ENCODE data around the gene SLC2A9.

SLC2A9 gene

GRCh38 chr4:9895333-9895705 is 126.0 kb downstream of the SLC2A9 start:
- H3K36me3 ChIP-seq (ENCODE audit: control insufficient read depth, insufficient read depth, low read length): no peaks in the 10 kb centered on the region
- no peak overlapping the region for H2BK5ac ChIP-seq (ENCODE audit: low read length)
- H3K9ac ChIP-seq (ENCODE audit: low read length): no peak overlapping the region
- H3K18ac ChIP-seq (ENCODE audit: low read length): no peak overlapping the region
- H4K8ac ChIP-seq (ENCODE audit: low read depth, low read length): no peak overlapping the region
- no peaks in the 10 kb centered on the region for H3K79me1 ChIP-seq (ENCODE audit: low read length)
- DNase-seq: no peak
- H3K56ac ChIP-seq (ENCODE audit: low read length): no peak overlapping the region
- no peak overlapping the region for H3K4ac ChIP-seq (ENCODE audit: low read depth, low read length)
- no peaks in the 10 kb centered on the region for H3K27me3 ChIP-seq (ENCODE audit: insufficient read depth, low read length, poor library complexity)
- H2AK5ac ChIP-seq (ENCODE audit: low read length): no peak overlapping the region
- no peak overlapping the region for H3K27ac ChIP-seq (ENCODE audit: low read depth, low read length)
- no peaks in the 10 kb centered on the region for H3K4me1 ChIP-seq (ENCODE audit: control insufficient read depth, low read depth, low read length)
- WGBS (ENCODE audit: extremely low coverage, insufficient coverage, low lambda C conversion rate): no CpG with 5 or more reads among the region's 4 CpGs
- no peaks in the 10 kb centered on the region for H3K79me2 ChIP-seq (ENCODE audit: control insufficient read depth, insufficient read depth, low read length)
- H2BK120ac ChIP-seq (ENCODE audit: low read depth, low read length): no peak overlapping the region
- H3K4me3 ChIP-seq (ENCODE audit: low read length): no peak overlapping the region
- no peak overlapping the region for H3K23ac ChIP-seq (ENCODE audit: low read length)
- H4K5ac ChIP-seq (ENCODE audit: low read length): no peak overlapping the region
- no peak overlapping the region for H3K4me2 ChIP-seq (ENCODE audit: low read length)
- H2BK15ac ChIP-seq (replicated peaks; ENCODE audit: low read depth): no peak overlapping the region

GRCh38 chr4:9894644-9895332 is 126.5 kb downstream of the SLC2A9 start:
- Histone ChIP-seq H4K8ac (ENCODE audit: low read depth, low read length) (no peak overlapping the region), H3K36me3 (ENCODE audit: control insufficient read depth, insufficient read depth, low read length) (no peaks in the 10 kb centered on the region), H2BK5ac (ENCODE audit: low read length) (no peak overlapping the region), H2BK15ac (replicated peaks; ENCODE audit: low read depth) (no peak overlapping the region), H3K23ac (ENCODE audit: low read length) (no peak overlapping the region), H3K9ac (ENCODE audit: low read length) (no peak overlapping the region), H3K4me1 (ENCODE audit: control insufficient read depth, low read depth, low read length) (no peaks in the 10 kb centered on the region), H3K4me3 (ENCODE audit: low read length) (no peak overlapping the region), H3K4me2 (ENCODE audit: low read length) (no peak overlapping the region), H2AK5ac (ENCODE audit: low read length) (no peak overlapping the region), H3K79me2 (ENCODE audit: control insufficient read depth, insufficient read depth, low read length) (no peaks in the 10 kb centered on the region), H3K27me3 (ENCODE audit: insufficient read depth, low read length, poor library complexity) (no peaks in the 10 kb centered on the region), H2BK120ac (ENCODE audit: low read depth, low read length) (no peak overlapping the region), H3K79me1 (ENCODE audit: low read length) (no peaks in the 10 kb centered on the region), H4K5ac (ENCODE audit: low read length) (no peak overlapping the region), H3K4ac (ENCODE audit: low read depth, low read length) (no peak overlapping the region), H3K18ac (ENCODE audit: low read length) (no peak overlapping the region), H3K56ac (ENCODE audit: low read length) (no peak overlapping the region), H3K27ac (ENCODE audit: low read depth, low read length) (no peak overlapping the region)
- DNase-seq: peak; percentile 29
- 86% methylated on average over 1 of the region's 3 CpGs for WGBS (ENCODE audit: extremely low coverage, insufficient coverage, low lambda C conversion rate)

GRCh38 chr4:9893329-9894108 is 127.8 kb downstream of the SLC2A9 start:
- H3K27me3 ChIP-seq (ENCODE audit: insufficient read depth, low read length, poor library complexity): no peaks in the 10 kb centered on the region
- H2BK15ac ChIP-seq (replicated peaks; ENCODE audit: low read depth): no peak overlapping the region
- no peak overlapping the region for H4K5ac ChIP-seq (ENCODE audit: low read length)
- no peak overlapping the region for H3K56ac ChIP-seq (ENCODE audit: low read length)
- peak; percentile 27 for DNase-seq
- H2AK5ac ChIP-seq (ENCODE audit: low read length): no peak overlapping the region
- no peaks in the 10 kb centered on the region for H3K79me1 ChIP-seq (ENCODE audit: low read length)
- H3K36me3 ChIP-seq (ENCODE audit: control insufficient read depth, insufficient read depth, low read length): no peaks in the 10 kb centered on the region
- H3K9ac ChIP-seq (ENCODE audit: low read length): no peak overlapping the region
- no peak overlapping the region for H3K4me2 ChIP-seq (ENCODE audit: low read length)
- no peak overlapping the region for H4K8ac ChIP-seq (ENCODE audit: low read depth, low read length)
- H3K4me3 ChIP-seq (ENCODE audit: low read length): no peak overlapping the region
- H3K23ac ChIP-seq (ENCODE audit: low read length): no peak overlapping the region
- no peaks in the 10 kb centered on the region for H3K4me1 ChIP-seq (ENCODE audit: control insufficient read depth, low read depth, low read length)
- no peak overlapping the region for H3K4ac ChIP-seq (ENCODE audit: low read depth, low read length)
- no peak overlapping the region for H3K18ac ChIP-seq (ENCODE audit: low read length)
- no peak overlapping the region for H3K27ac ChIP-seq (ENCODE audit: low read depth, low read length)
- H2BK120ac ChIP-seq (ENCODE audit: low read depth, low read length): no peak overlapping the region
- no peaks in the 10 kb centered on the region for H3K79me2 ChIP-seq (ENCODE audit: control insufficient read depth, insufficient read depth, low read length)
- no CpG with 5 or more reads among the region's 8 CpGs for WGBS (ENCODE audit: extremely low coverage, insufficient coverage, low lambda C conversion rate)
- no peak overlapping the region for H2BK5ac ChIP-seq (ENCODE audit: low read length)

- Histone ChIP-seq H3K27me3 (ENCODE audit: insufficient read depth, low read length, poor library complexity) (no peaks in the 10 kb centered on the region), H2BK15ac (replicated peaks; ENCODE audit: low read depth) (no peak overlapping the region), H3K4me1 (ENCODE audit: control insufficient read depth, low read depth, low read length) (no peaks in the 10 kb centered on the region), H3K4me2 (ENCODE audit: low read length) (no peak overlapping the region), H3K18ac (ENCODE audit: low read length) (no peak overlapping the region), H2BK5ac (ENCODE audit: low read length) (no peak overlapping the region), H3K79me1 (ENCODE audit: low read length) (no peaks in the 10 kb centered on the region), H3K27ac (ENCODE audit: low read depth, low read length) (no peak overlapping the region), H3K4me3 (ENCODE audit: low read length) (no peak overlapping the region), H3K36me3 (ENCODE audit: control insufficient read depth, insufficient read depth, low read length) (no peaks in the 10 kb centered on the region), H3K23ac (ENCODE audit: low read length) (no peak overlapping the region), H2BK120ac (ENCODE audit: low read depth, low read length) (no peak overlapping the region), H3K9ac (ENCODE audit: low read length) (no peak overlapping the region), H2AK5ac (ENCODE audit: low read length) (no peak overlapping the region), H3K4ac (ENCODE audit: low read depth, low read length) (no peak overlapping the region), H3K56ac (ENCODE audit: low read length) (no peak overlapping the region), H4K5ac (ENCODE audit: low read length) (no peak overlapping the region), H3K79me2 (ENCODE audit: control insufficient read depth, insufficient read depth, low read length) (no peaks in the 10 kb centered on the region), H4K8ac (ENCODE audit: low read depth, low read length) (no peak overlapping the region)
- no CpG with 5 or more reads among the region's 7 CpGs for WGBS (ENCODE audit: extremely low coverage, insufficient coverage, low lambda C conversion rate)
- DNase-seq: no peak
Measured at GRCh38 chr4:9891740-9892139, 129.6 kb downstream of the SLC2A9 start.

GRCh38 chr4:9891056-9891455 is 130.2 kb downstream of the SLC2A9 start:
- Histone ChIP-seq H3K9ac (ENCODE audit: low read length) (no peak overlapping the region), H3K4me1 (ENCODE audit: control insufficient read depth, low read depth, low read length) (no peaks in the 10 kb centered on the region), H2BK15ac (replicated peaks; ENCODE audit: low read depth) (no peak overlapping the region), H3K18ac (ENCODE audit: low read length) (no peak overlapping the region), H4K5ac (ENCODE audit: low read length) (no peak overlapping the region), H3K79me1 (ENCODE audit: low read length) (no peaks in the 10 kb centered on the region), H3K4ac (ENCODE audit: low read depth, low read length) (no peak overlapping the region), H3K4me3 (ENCODE audit: low read length) (no peak overlapping the region), H3K56ac (ENCODE audit: low read length) (no peak overlapping the region), H2AK5ac (ENCODE audit: low read length) (no peak overlapping the region), H3K79me2 (ENCODE audit: control insufficient read depth, insufficient read depth, low read length) (no peaks in the 10 kb centered on the region), H2BK5ac (ENCODE audit: low read length) (no peak overlapping the region), H4K8ac (ENCODE audit: low read depth, low read length) (no peak overlapping the region), H3K27me3 (ENCODE audit: insufficient read depth, low read length, poor library complexity) (no peaks in the 10 kb centered on the region), H3K36me3 (ENCODE audit: control insufficient read depth, insufficient read depth, low read length) (no peaks in the 10 kb centered on the region), H3K23ac (ENCODE audit: low read length) (no peak overlapping the region), H2BK120ac (ENCODE audit: low read depth, low read length) (no peak overlapping the region), H3K4me2 (ENCODE audit: low read length) (no peak overlapping the region), H3K27ac (ENCODE audit: low read depth, low read length) (no peak overlapping the region)
- no CpG with 5 or more reads among the region's 7 CpGs for WGBS (ENCODE audit: extremely low coverage, insufficient coverage, low lambda C conversion rate)
- no peak for DNase-seq
